Parathyroid adenoma (tissue), 2 donors: ENCODE measurements around the gene ADA.

Experiments used
- H2AFZ ChIP-seq: fragments of 300-600 bp; sonication (generic); one replicate; pipeline ENCODE4 v1.7.0; 2017; ENCODE audit warnings: antibody characterized with exemption, mild to moderate bottlenecking
- H3K27ac ChIP-seq: fragments of 300-600 bp; sonication (generic); one replicate; pipeline ENCODE4 v1.7.0; 2017
- H3K27me3 ChIP-seq: fragments of 300-600 bp; sonication (generic); one replicate; pipeline ENCODE4 v1.7.0; 2017; ENCODE audit warnings: low read length; ENCODE audit not compliant: control insufficient read depth, insufficient read depth
- H3K36me3 ChIP-seq: fragments of 300-600 bp; sonication (generic); one replicate; pipeline ENCODE4 v1.7.0; 2017; ENCODE audit warnings: low read length; ENCODE audit not compliant: control insufficient read depth, insufficient read depth
- H3K4me1 ChIP-seq: fragments of 300-600 bp; sonication (generic); one replicate; pipeline ENCODE4 v1.7.0; 2017; ENCODE audit warnings: control low read depth
- H3K4me2 ChIP-seq: fragments of 300-600 bp; sonication (generic); one replicate; pipeline ENCODE4 v1.7.0; 2017; ENCODE audit warnings: low read length
- H3K4me3 ChIP-seq: fragments of 300-600 bp; sonication (generic); one replicate; pipeline ENCODE4 v1.7.0; 2017; ENCODE audit warnings: low read depth, low read length
- H3K79me2 ChIP-seq: fragments of 300-600 bp; sonication (generic); one replicate; pipeline ENCODE4 v1.7.0; 2017; ENCODE audit warnings: control low read depth
- H3K9ac ChIP-seq: fragments of 300-600 bp; sonication (generic); one replicate; pipeline ENCODE4 v1.7.0; 2017; ENCODE audit warnings: mild to moderate bottlenecking
- H3K9me3 ChIP-seq: fragments of 300-600 bp; sonication (generic); one replicate; pipeline ENCODE4 v1.7.0; 2017; ENCODE audit warnings: low read length; ENCODE audit not compliant: control insufficient read depth
- TF ChIP-seq, protein P1 (sequence below): fragments of 300-600 bp; sonication (generic); IDR thresholded peaks from one replicate; pipeline ENCODE4 v1.7.0; 2017; ENCODE audit warnings: antibody characterized with exemption, mild to moderate bottlenecking
- donor health status: primary hyperparathyroidism.

ADA gene

GRCh38 chr20:44585057-44585963, 66.2 kb downstream of the ADA start:
- TF ChIP-seq, protein P1, sequence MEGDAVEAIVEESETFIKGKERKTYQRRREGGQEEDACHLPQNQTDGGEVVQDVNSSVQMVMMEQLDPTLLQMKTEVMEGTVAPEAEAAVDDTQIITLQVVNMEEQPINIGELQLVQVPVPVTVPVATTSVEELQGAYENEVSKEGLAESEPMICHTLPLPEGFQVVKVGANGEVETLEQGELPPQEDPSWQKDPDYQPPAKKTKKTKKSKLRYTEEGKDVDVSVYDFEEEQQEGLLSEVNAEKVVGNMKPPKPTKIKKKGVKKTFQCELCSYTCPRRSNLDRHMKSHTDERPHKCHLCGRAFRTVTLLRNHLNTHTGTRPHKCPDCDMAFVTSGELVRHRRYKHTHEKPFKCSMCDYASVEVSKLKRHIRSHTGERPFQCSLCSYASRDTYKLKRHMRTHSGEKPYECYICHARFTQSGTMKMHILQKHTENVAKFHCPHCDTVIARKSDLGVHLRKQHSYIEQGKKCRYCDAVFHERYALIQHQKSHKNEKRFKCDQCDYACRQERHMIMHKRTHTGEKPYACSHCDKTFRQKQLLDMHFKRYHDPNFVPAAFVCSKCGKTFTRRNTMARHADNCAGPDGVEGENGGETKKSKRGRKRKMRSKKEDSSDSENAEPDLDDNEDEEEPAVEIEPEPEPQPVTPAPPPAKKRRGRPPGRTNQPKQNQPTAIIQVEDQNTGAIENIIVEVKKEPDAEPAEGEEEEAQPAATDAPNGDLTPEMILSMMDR, result no peak
- Histone ChIP-seq H2AFZ (no peak overlapping the region), H3K4me3 (no peak overlapping the region), H3K4me1 (peaks cover 15% of the 10 kb centered on the region), H3K79me2 (peaks cover 45% of the 10 kb centered on the region), H3K36me3 (no peaks in the 10 kb centered on the region), H3K27ac (peak overlapping the region; percentile 17), H3K9ac (no peak overlapping the region), H3K4me2 (peak overlapping the region; percentile 50), H3K9me3 (no peaks in the 10 kb centered on the region), H3K27me3 (no peaks in the 10 kb centered on the region)

- no peaks in the 10 kb centered on the region for H3K27me3 ChIP-seq
- H3K4me1 ChIP-seq, result peaks cover 15% of the 10 kb centered on the region
- no peaks in the 10 kb centered on the region for H3K36me3 ChIP-seq
- H3K4me2 ChIP-seq, result no peak overlapping the region
- peak overlapping the region; percentile 59 for H3K27ac ChIP-seq
- H3K9me3 ChIP-seq, result no peaks in the 10 kb centered on the region
- H3K9ac ChIP-seq, result no peak overlapping the region
- H3K4me3 ChIP-seq, result no peak overlapping the region
- TF ChIP-seq, protein P1, result no peak
- no peak overlapping the region for H2AFZ ChIP-seq
- H3K79me2 ChIP-seq, result peaks cover 53% of the 10 kb centered on the region
These were observed 67.3 kb downstream of the ADA start for GRCh38 chr20:44584162-44584561.

- H3K27ac ChIP-seq, result peak overlapping the region; percentile 59
- peak overlapping the region; percentile 9 for H3K4me2 ChIP-seq
- TF ChIP-seq, protein P1, result no peak
- peaks cover 63% of the 10 kb centered on the region for H3K79me2 ChIP-seq
- H3K36me3 ChIP-seq, result no peaks in the 10 kb centered on the region
- H3K9me3 ChIP-seq, result no peaks in the 10 kb centered on the region
- no peak overlapping the region for H2AFZ ChIP-seq
- H3K9ac ChIP-seq, result no peak overlapping the region
- H3K4me3 ChIP-seq, result no peak overlapping the region
- no peaks in the 10 kb centered on the region for H3K27me3 ChIP-seq
- H3K4me1 ChIP-seq, result peaks cover 15% of the 10 kb centered on the region
These were observed 68.3 kb downstream of the ADA start for GRCh38 chr20:44583157-44583556.

DNA sequence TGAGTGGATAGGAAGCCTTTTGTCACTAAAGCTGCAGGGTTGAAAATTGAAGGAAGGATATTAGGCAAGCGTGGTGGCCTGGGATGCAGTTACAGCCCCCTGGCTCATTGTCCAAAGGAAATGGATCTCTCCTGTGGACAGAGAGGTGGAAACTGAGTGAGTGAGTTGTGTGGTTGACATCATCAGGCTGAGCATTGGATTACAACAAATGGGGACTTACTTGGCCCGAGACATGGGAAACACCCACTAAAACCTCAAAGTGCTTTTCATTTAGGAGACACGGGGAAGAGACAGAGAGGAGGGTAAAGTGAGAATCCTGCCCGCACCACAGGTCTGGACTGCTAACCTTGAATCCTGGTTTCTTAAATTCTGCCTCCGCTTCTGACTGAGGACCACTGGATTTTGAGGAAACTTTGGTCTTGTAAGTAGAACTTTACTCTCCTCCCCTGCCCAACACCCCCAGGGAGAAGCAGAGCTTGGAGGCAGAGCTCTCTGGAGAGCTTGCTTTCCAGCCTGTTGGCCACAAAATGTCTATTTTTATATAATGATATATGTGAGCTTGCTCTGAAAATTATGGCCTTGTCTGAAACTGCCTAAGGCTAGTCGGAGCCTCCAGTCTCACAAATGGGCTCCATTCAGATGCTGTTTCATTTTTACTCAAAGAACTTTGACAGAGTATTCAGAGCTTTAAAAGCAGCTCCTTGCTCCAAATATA, 69.0 kb downstream of the ADA start, which contains the start of gene PKIG:
PKIG (plus strand) TSS at position 269 of the 715 bp plus-strand sequence. CDS start 31,978 bp downstream, outside the sequence.
- Histone ChIP-seq H3K27me3 (no peaks in the 10 kb centered on the region), H3K36me3 (no peaks in the 10 kb centered on the region), H3K4me1 (peaks cover 15% of the 10 kb centered on the region), H3K9me3 (no peaks in the 10 kb centered on the region), H3K9ac (no peak within 1 kb of the TSS), H3K4me2 (peak within 1 kb of the TSS; percentile 27), H3K79me2 (peaks cover 63% of the 10 kb centered on the region), H3K4me3 (peak within 1 kb of the TSS; percentile 31), H2AFZ (no peak within 1 kb of the TSS), H3K27ac (peak within 1 kb of the TSS; percentile 59)
- TF ChIP-seq, protein P1, result no peak
